Right lung (tissue), 5 donors: Measurements from ENCODE around the gene CMTM1. TPM values are rescaled to one million over a fixed set of nuclear protein-coding genes. Genes with fewer than 3 reads are reported as not detected.
"Not testable (repeated sequence)": the region's sequence is repeated elsewhere in the genome, so short reads cannot be mapped to it uniquely, and the experiment has no call there.

ENCODE experiments used
- DNase-seq, 2 donors: peaks; one replicate each; pipeline ENCODE4 v3.0.0-alpha.2; 2013
- polyA plus RNA-seq, 5 donors: library from polyadenylated mRNA; unstranded; fragments of 120-200 nt; gene quantifications; one replicate each; pipeline versions ENCODE4 v1.2.1 to v1.2.3, GENCODE V29; 2013; ENCODE audit warnings: inconsistent platforms in 1 of 5, low replicate concordance in 1 of 5; ENCODE audit not compliant: insufficient read length in 5 of 5, insufficient read depth in 1 of 5

CMTM1 gene
- polyA plus RNA-seq, 5 donors = 5.3 to 10.8 (median 9.5) TPM

GRCh38 chr16:66561381-66562080 lies 4.7 kb upstream of the CMTM1 start:
- no peak for DNase-seq

- no peak for DNase-seq
Observed at GRCh38 chr16:66562409-66562808, 3.8 kb upstream of the CMTM1 start.

- DNase-seq = no peak
Observed at GRCh38 chr16:66562986-66563385, 3.3 kb upstream of the CMTM1 start.

GRCh38 chr16:66563574-66564334 lies 2.5 kb upstream of the CMTM1 start:
- DNase-seq = no peak

- DNase-seq = not testable (repeated sequence)
Observed at GRCh38 chr16:66567270-66567669, 1.0 kb downstream of the CMTM1 start.

GRCh38 chr16:66568355-66568754 lies 2.1 kb downstream of the CMTM1 start:
- DNase-seq = no peak

GRCh38 chr16:66569131-66569530 lies 2.9 kb downstream of the CMTM1 start:
- DNase-seq = no peak

- DNase-seq = no peak
Observed at GRCh38 chr16:66569827-66570405, 3.7 kb downstream of the CMTM1 start.

GRCh38 chr16:66572356-66572755 lies 6.1 kb downstream of the CMTM1 start:
- DNase-seq = no peak

- no peak for DNase-seq
Observed at GRCh38 chr16:66574081-66574480, 7.8 kb downstream of the CMTM1 start.

GRCh38 chr16:66574531-66574930 lies 8.3 kb downstream of the CMTM1 start:
- no peak for DNase-seq

- DNase-seq = no peak
Observed at GRCh38 chr16:66575060-66575459, 8.8 kb downstream of the CMTM1 start.

GRCh38 chr16:66576296-66576695 lies 10.1 kb downstream of the CMTM1 start:
- no peak for DNase-seq

GRCh38 chr16:66578651-66579531 lies 12.7 kb downstream of the CMTM1 start, which contains the start of gene CMTM2:
Gene CMTM2, plus strand, starts transcription at chr16:66579463. Its CDS starts 145 bp downstream, at chr16:66579608.
- DNase-seq = peak in 1 of 2 donors; percentile 16

- no peak for DNase-seq
Observed at GRCh38 chr16:66580605-66581209, 14.5 kb downstream of the CMTM1 start.

- DNase-seq = no peak
Observed at GRCh38 chr16:66581246-66581952, 15.2 kb downstream of the CMTM1 start.

- no peak for DNase-seq
Observed at GRCh38 chr16:66585481-66586239, 19.4 kb downstream of the CMTM1 start.

- DNase-seq = no peak
Observed at GRCh38 chr16:66587881-66588600, 21.8 kb downstream of the CMTM1 start.
